HepG2 (cell line): ENCODE results near the gene CLEC2A. TPM values are rescaled to one million over a fixed set of nuclear protein-coding genes. Genes with fewer than 3 reads are reported as not detected.

Experiments used
- ATAC-seq: fragments of 200-7000 bp; cut with Tn5 transposase; 3 replicates; pipeline ENCODE4 v1.9.1; 2020; ENCODE audit warnings: mild to moderate bottlenecking, moderate library complexity
- BruUV-seq: library from RNA; stranded (reverse); fragments of 400-500 nt; replicated peaks from 2 replicates; lab custom pipeline; 2021; lab: Mats Ljungman, UMichigan
- CTCF ChIA-PET: fragments of 300-600 bp; formaldehyde crosslinking; extraction: SDS; loops from one replicate; lab custom pipeline; 2021; ENCODE audit warnings: low total read pairs, inconsistent platforms, low intra/inter-chr PET ratio; lab: Yijun Ruan, JAX
- POLR2A ChIA-PET: fragments of 350-600 bp; sonication (Branson Sonifier 250); formaldehyde crosslinking; loops from one replicate; lab custom pipeline; 2020; ENCODE audit warnings: antibody characterized with exemption, inconsistent platforms; lab: Yijun Ruan, JAX
- DNase-seq: peaks from one replicate; pipeline ENCODE4 v3.0.0-alpha.2; 2015; ENCODE audit warnings: low spot score
- FAIRE-seq: peaks from 3 replicates; lab custom pipeline; 2011; peaks lifted over from hg19 to GRCh38; lab: Jason Lieb, UNC
- H2AFZ ChIP-seq: one replicate; pipeline ENCODE4 v1.6.1; 2011; ENCODE audit warnings: low read length, inconsistent platforms
- H3K27ac ChIP-seq: fragments of 300-600 bp; 3 replicates; pipeline ENCODE4 v1.8.0; 2011; ENCODE audit warnings: mixed run types, mild to moderate bottlenecking, mixed read lengths, low read length, inconsistent platforms; ENCODE audit not compliant: insufficient read depth; ENCODE audit errors: extremely low read length
- H3K27me3 ChIP-seq, 2 experiments: fragments of 200-600 bp in 1 of 2; 2 replicates in 1 of 2; 3 replicates in 1 of 2; pipeline versions ENCODE4 v1.6.0 to v1.8.0; 2011; ENCODE audit warnings: low read length in 2 of 2, mild to moderate bottlenecking in 2 of 2, moderate library complexity in 2 of 2, inconsistent platforms in 1 of 2; ENCODE audit not compliant: insufficient read depth in 2 of 2, control insufficient read depth in 1 of 2
- H3K36me3 ChIP-seq, 2 experiments: fragments of 200-600 bp in 1 of 2; replicated peaks in 1 of 2; 2 replicates in 1 of 2; 3 replicates in 1 of 2; pipeline versions ENCODE4 v1.5.1 to v1.8.0; 2011; ENCODE audit warnings: low read length in 2 of 2, inconsistent platforms in 1 of 2; ENCODE audit not compliant: insufficient read depth in 2 of 2, control insufficient read depth in 1 of 2
- H3K4me1 ChIP-seq: 2 replicates; pipeline ENCODE4 v1.5.1; 2012; ENCODE audit warnings: low read length, inconsistent platforms; ENCODE audit not compliant: insufficient read depth
- H3K4me2 ChIP-seq: 2 replicates; pipeline ENCODE4 v1.6.0; 2011; ENCODE audit warnings: low read depth, low read length, inconsistent platforms
- H3K4me3 ChIP-seq, 3 experiments: fragments of 200-600 bp in 1 of 3; sonication (generic), shearing (Covaris generic) in 1 of 3; replicated peaks in 1 of 3; 2 replicates each; pipeline ENCODE4 v1.5.1; 2011 to 2016; ENCODE audit warnings: low read length in 3 of 3, inconsistent platforms in 2 of 3, low read depth in 2 of 3, mild to moderate bottlenecking in 2 of 3, control low read depth in 1 of 3, mixed read lengths in 1 of 3; ENCODE audit not compliant: insufficient read depth in 1 of 3
- H3K79me2 ChIP-seq: one replicate; pipeline ENCODE4 v1.6.1; 2011; ENCODE audit warnings: low read length, inconsistent platforms; ENCODE audit not compliant: insufficient read depth
- H3K9ac ChIP-seq: 2 replicates; pipeline ENCODE4 v1.6.0; 2011; ENCODE audit warnings: mild to moderate bottlenecking, low read depth, low read length, inconsistent platforms; ENCODE audit not compliant: insufficient read depth
- H3K9me3 ChIP-seq: 2 replicates; pipeline ENCODE4 v1.5.1; 2012; ENCODE audit warnings: mild to moderate bottlenecking, low read length
- H4K20me1 ChIP-seq: 2 replicates; pipeline ENCODE4 v1.6.0; 2011; ENCODE audit warnings: inconsistent platforms, mild to moderate bottlenecking, low read length, moderate library complexity; ENCODE audit not compliant: insufficient read depth
- MBD4 ChIP-seq: IDR thresholded peaks from 2 replicates; pipeline ENCODE4 v1.6.1; 2012; ENCODE audit warnings: low read length, inconsistent platforms, borderline replicate concordance
- STAG1 ChIP-seq: sonication (generic); formaldehyde crosslinking; IDR thresholded peaks from 2 replicates; pipeline ENCODE4 v1.4.0; 2020; ENCODE audit warnings: missing genetic modification reagents
- U2AF1 ChIP-seq: fragments of 200-400 bp; formaldehyde crosslinking; optimal IDR thresholded peaks from 2 replicates; pipeline ENCODE3; 2017; ENCODE audit warnings: mild to moderate bottlenecking, low read depth, low read length
- ZNF501 ChIP-seq: sonication (generic); formaldehyde crosslinking; IDR thresholded peaks from 2 replicates; pipeline ENCODE4 v1.5.1; 2020; ENCODE audit warnings: mild to moderate bottlenecking, moderate library complexity, missing genetic modification reagents
- WGBS: methylation state at CpG from one replicate; pipeline ENCODE4 v1.1.6; 2017; ENCODE audit warnings: low lambda C conversion rate; 5-methylcytosine and 5-hydroxymethylcytosine counted together
- in situ Hi-C: cut with HindIII; loops from 2 replicates; pipeline ENCODE4 v1.10.0; 2017; ENCODE audit warnings: low pct_unique_long_range_greater_than_20kb; ENCODE audit not compliant: extremely low pct_ligation_motif_present
- intact Hi-C: fragments of 100-400 bp; cut with micrococcal nuclease; formaldehyde crosslinking; loops from one replicate; pipeline ENCODE4 v1.10.0; 2022; ENCODE audit not compliant: unreplicated experiment
- polyA plus RNA-seq, 8 experiments: library from polyadenylated mRNA; depleted of rRNA in 3 of 8; stranded (reverse) in 7 of 8; unstranded in 1 of 8; fragments of >200 nt; fragmentation: Illumina TruSeq in 4 of 8; extraction: Trizol in 4 of 8; gene quantifications; 2 replicates each; pipeline versions ENCODE4 v1.2.1 to v1.2.3, GENCODE V29; 2011 to 2016; ENCODE audit warnings: low read depth in 4 of 8, missing spikeins in 1 of 8, mixed read lengths in 1 of 8; ENCODE audit not compliant: insufficient read depth in 1 of 8
- total RNA-seq, 5 experiments: library from RNA; depleted of rRNA; stranded (reverse); fragments of >200 nt; fragmentation: Illumina TruSeq; extraction: Trizol; gene quantifications; 2 replicates each; pipeline ENCODE4 v1.2.3, GENCODE V29; 2016; ENCODE audit warnings: low read depth in 1 of 5
- TF ChIP-seq, protein P1 (sequence below): sonication (generic); formaldehyde crosslinking; IDR thresholded peaks from 2 replicates; pipeline ENCODE4 v1.5.0; 2020; ENCODE audit warnings: mild to moderate bottlenecking, missing genetic modification reagents, moderate library complexity
- TF ChIP-seq, protein P2 (sequence below): sonication (generic); formaldehyde crosslinking; conservative IDR thresholded peaks from 2 replicates; pipeline ENCODE4 v1.4.0; 2020; ENCODE audit warnings: missing genetic modification reagents

The CLEC2A gene
- total and polyA plus RNA-seq, 2 of the 13 experiments (the other 11 are each of a cell fraction or from before 2014, with no cell fraction given) = not detected

DNA sequence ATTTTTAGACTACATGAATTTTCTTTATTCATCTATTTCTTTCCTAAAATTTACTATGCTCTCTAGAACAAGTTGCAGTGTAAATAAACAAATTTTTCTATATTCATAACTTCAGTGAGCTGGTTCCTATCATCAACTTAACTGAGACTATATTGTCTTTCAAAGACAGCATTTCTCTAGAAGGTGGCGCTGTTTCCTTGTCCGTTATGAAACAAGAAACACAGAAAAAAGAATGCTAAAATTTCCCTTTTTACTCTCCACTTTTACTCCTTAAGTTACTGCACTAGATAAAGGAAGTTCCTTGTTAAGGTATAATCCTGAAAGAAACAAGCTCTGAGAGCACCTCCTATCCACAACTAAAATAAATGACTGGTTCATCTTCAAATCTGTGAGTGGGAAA is 8.2 kb upstream of the CLEC2A start:
- intact Hi-C loops = no loop called here
- H2AFZ ChIP-seq = no peak overlapping the region
- no peaks in the 10 kb centered on the region for H3K36me3 ChIP-seq
- ATAC-seq (no peak), FAIRE-seq (no peak), DNase-seq (no peak)
- no TSS peak for BruUV-seq
- H3K4me3 ChIP-seq = no peak overlapping the region
- no peaks in the 10 kb centered on the region for H3K4me1 ChIP-seq
- H3K79me2 ChIP-seq = no peaks in the 10 kb centered on the region
- in situ Hi-C loops = no loop called here
- H3K27ac ChIP-seq = no peak overlapping the region
- WGBS = 0% methylated on average over 2 of the region's 2 CpGs
- TF ChIP-seq MBD4 = no peak
- no peak for TF ChIP-seq U2AF1
- no peak for TF ChIP-seq STAG1 (CRISPR knock-in tag)
- TF ChIP-seq, protein P1, sequence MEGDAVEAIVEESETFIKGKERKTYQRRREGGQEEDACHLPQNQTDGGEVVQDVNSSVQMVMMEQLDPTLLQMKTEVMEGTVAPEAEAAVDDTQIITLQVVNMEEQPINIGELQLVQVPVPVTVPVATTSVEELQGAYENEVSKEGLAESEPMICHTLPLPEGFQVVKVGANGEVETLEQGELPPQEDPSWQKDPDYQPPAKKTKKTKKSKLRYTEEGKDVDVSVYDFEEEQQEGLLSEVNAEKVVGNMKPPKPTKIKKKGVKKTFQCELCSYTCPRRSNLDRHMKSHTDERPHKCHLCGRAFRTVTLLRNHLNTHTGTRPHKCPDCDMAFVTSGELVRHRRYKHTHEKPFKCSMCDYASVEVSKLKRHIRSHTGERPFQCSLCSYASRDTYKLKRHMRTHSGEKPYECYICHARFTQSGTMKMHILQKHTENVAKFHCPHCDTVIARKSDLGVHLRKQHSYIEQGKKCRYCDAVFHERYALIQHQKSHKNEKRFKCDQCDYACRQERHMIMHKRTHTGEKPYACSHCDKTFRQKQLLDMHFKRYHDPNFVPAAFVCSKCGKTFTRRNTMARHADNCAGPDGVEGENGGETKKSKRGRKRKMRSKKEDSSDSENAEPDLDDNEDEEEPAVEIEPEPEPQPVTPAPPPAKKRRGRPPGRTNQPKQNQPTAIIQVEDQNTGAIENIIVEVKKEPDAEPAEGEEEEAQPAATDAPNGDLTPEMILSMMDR (CRISPR knock-in tag) = 0 out of 2 replicates have a peak, but pooled peaks have one; percentile 6
- TF ChIP-seq ZNF501 = no peak
- TF ChIP-seq, protein P2, sequence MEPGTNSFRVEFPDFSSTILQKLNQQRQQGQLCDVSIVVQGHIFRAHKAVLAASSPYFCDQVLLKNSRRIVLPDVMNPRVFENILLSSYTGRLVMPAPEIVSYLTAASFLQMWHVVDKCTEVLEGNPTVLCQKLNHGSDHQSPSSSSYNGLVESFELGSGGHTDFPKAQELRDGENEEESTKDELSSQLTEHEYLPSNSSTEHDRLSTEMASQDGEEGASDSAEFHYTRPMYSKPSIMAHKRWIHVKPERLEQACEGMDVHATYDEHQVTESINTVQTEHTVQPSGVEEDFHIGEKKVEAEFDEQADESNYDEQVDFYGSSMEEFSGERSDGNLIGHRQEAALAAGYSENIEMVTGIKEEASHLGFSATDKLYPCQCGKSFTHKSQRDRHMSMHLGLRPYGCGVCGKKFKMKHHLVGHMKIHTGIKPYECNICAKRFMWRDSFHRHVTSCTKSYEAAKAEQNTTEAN (CRISPR knock-in tag) = no peak
- no peak overlapping the region for H3K9ac ChIP-seq
- no peak overlapping the region for H3K4me2 ChIP-seq
- no peaks in the 10 kb centered on the region for H3K9me3 ChIP-seq
- peaks cover 0 to 4% of the 10 kb centered on the region in 2 experiments; a peak in 2 of 5 replicates for H3K27me3 ChIP-seq
- ChIA-PET POLR2A (no interaction called here), CTCF (no interaction called here)
- no peaks in the 10 kb centered on the region for H4K20me1 ChIP-seq
